ENCODE measurements around the gene AOPEP. TPM values are rescaled to one million over a fixed set of nuclear protein-coding genes. Genes with fewer than 3 reads are reported as not detected.

AOPEP gene
- total and polyA plus RNA-seq, 9 of the 15 experiments (the other 6 are each of a cell fraction or from before 2014, with no cell fraction given) = 4.5 to 19.3 (median 13.5) TPM

DNA sequence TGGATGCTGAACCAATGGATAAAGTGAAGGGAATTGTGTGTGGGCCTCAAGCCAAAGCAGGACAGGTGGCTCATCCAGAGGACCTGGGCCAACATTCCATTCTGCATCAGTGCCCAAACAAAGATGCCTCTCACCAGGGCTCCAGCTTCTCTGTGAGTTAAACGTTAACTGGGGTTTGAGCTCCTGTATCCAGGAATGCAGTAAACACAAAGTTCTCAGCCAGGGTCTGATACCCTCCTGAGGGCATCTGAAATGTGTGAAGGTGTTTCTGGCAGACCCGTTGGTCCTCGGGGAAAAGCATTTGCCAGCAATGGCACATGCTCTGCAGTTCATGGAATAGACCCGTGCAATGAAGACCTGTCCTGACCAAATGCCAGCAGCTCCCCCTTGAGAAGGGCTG lies 33.9 kb upstream of the AOPEP start:
- no peaks in the 10 kb centered on the region for H4K20me1 ChIP-seq (replicated peaks; ENCODE audit: control insufficient read depth, insufficient read depth, low read length)
- no peaks in the 10 kb centered on the region for H3K79me2 ChIP-seq (ENCODE audit: control insufficient read depth, insufficient read depth, low read length)
- DNase-seq (ENCODE audit: extremely low read depth in 1 of 4, low spot score in 3 of 4) (no peak), FAIRE-seq (no peak), ATAC-seq (no peak)
- H2AFZ ChIP-seq (ENCODE audit: low read depth, low read length) = no peak overlapping the region
- POLR2A ChIA-PET = interaction anchor here (1.1 kb wide), 1 partner anchor 12 kb away, joined by 3 read pairs; no protein-coding TSS in a partner anchor
- H3K9ac ChIP-seq (ENCODE audit: insufficient read depth in 1 of 2, low read depth in 2 of 2, low read length in 2 of 2) = no peak overlapping the region
- no peak overlapping the region for H3K27ac ChIP-seq (ENCODE audit: extremely low read depth, low read depth, low read length)
- 0% methylated on average over 4 of the region's 4 CpGs for WGBS (ENCODE audit: insufficient coverage, low coverage, missing lambda C conversion rate)
- CTCF ChIA-PET (ENCODE audit: low intra/inter-chr PET ratio) = no interaction called here
- H3K4me2 ChIP-seq (ENCODE audit: insufficient read depth, low read length) = no peak overlapping the region
- no peaks in the 10 kb centered on the region for H3K9me3 ChIP-seq (replicated peaks; ENCODE audit: control insufficient read depth, insufficient read depth, low read depth, low read length)
- no peaks in the 10 kb centered on the region for H3K36me3 ChIP-seq (ENCODE audit: control insufficient read depth, insufficient read depth, low read length)
- H3K27me3 ChIP-seq (ENCODE audit: control insufficient read depth in 2 of 2, insufficient read depth in 2 of 2, low read length in 2 of 2) = peaks cover 19 to 42% of the 10 kb centered on the region in 2 experiments; a peak in 4 of 5 replicates
- no TSS peak for BruUV-seq (replicated peaks)
- no peaks in the 10 kb centered on the region for H3K4me1 ChIP-seq (replicated peaks in 1 of 2; ENCODE audit: control insufficient read depth in 2 of 2, insufficient read depth in 2 of 2, low read length in 2 of 2)
- in situ Hi-C loops (cut with MboI) (no loop called here), intact Hi-C loops (cut with micrococcal nuclease) (no loop called here)
- no peaks in the 10 kb centered on the region for H3K9me1 ChIP-seq (ENCODE audit: control insufficient read depth, insufficient read depth, low read length)
- H3K4me3 ChIP-seq = no peak overlapping the region
- TF ChIP-seq CHCHD3 (CRISPR knock-in tag; IDR thresholded peaks at IDR 0.05) (no peak), KLF16 (IDR thresholded peaks at IDR 0.05) (no peak), BRD9 (IDR thresholded peaks at IDR 0.05; ENCODE audit: low read depth, partially characterized antibody) (no peak), IRF2 (CRISPR knock-in tag; IDR thresholded peaks at IDR 0.05) (no peak), ZSCAN29 (IDR thresholded peaks at IDR 0.05) (no peak), DPF2 (IDR thresholded peaks at IDR 0.05) (no peak), CEBPB (tag; IDR thresholded peaks at IDR 0.05) (no peak), L3MBTL2 (IDR thresholded peaks at IDR 0.05) (no peak), RBM39 (optimal IDR thresholded peaks at IDR 0.05; ENCODE audit: low read depth, low read length) (no peak), TBP (optimal IDR thresholded peaks at IDR 0.05; ENCODE audit: low read depth, low read length) (no peak)
- TF ChIP-seq, protein P1, sequence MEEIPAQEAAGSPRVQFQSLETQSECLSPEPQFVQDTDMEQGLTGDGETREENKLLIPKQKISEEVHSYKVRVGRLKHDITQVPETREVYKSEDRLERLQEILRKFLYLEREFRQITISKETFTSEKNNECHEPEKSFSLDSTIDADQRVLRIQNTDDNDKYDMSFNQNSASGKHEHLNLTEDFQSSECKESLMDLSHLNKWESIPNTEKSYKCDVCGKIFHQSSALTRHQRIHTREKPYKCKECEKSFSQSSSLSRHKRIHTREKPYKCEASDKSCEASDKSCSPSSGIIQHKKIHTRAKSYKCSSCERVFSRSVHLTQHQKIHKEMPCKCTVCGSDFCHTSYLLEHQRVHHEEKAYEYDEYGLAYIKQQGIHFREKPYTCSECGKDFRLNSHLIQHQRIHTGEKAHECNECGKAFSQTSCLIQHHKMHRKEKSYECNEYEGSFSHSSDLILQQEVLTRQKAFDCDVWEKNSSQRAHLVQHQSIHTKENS (CRISPR knock-in tag; IDR thresholded peaks at IDR 0.05) = no peak
- TF ChIP-seq, protein P2, sequence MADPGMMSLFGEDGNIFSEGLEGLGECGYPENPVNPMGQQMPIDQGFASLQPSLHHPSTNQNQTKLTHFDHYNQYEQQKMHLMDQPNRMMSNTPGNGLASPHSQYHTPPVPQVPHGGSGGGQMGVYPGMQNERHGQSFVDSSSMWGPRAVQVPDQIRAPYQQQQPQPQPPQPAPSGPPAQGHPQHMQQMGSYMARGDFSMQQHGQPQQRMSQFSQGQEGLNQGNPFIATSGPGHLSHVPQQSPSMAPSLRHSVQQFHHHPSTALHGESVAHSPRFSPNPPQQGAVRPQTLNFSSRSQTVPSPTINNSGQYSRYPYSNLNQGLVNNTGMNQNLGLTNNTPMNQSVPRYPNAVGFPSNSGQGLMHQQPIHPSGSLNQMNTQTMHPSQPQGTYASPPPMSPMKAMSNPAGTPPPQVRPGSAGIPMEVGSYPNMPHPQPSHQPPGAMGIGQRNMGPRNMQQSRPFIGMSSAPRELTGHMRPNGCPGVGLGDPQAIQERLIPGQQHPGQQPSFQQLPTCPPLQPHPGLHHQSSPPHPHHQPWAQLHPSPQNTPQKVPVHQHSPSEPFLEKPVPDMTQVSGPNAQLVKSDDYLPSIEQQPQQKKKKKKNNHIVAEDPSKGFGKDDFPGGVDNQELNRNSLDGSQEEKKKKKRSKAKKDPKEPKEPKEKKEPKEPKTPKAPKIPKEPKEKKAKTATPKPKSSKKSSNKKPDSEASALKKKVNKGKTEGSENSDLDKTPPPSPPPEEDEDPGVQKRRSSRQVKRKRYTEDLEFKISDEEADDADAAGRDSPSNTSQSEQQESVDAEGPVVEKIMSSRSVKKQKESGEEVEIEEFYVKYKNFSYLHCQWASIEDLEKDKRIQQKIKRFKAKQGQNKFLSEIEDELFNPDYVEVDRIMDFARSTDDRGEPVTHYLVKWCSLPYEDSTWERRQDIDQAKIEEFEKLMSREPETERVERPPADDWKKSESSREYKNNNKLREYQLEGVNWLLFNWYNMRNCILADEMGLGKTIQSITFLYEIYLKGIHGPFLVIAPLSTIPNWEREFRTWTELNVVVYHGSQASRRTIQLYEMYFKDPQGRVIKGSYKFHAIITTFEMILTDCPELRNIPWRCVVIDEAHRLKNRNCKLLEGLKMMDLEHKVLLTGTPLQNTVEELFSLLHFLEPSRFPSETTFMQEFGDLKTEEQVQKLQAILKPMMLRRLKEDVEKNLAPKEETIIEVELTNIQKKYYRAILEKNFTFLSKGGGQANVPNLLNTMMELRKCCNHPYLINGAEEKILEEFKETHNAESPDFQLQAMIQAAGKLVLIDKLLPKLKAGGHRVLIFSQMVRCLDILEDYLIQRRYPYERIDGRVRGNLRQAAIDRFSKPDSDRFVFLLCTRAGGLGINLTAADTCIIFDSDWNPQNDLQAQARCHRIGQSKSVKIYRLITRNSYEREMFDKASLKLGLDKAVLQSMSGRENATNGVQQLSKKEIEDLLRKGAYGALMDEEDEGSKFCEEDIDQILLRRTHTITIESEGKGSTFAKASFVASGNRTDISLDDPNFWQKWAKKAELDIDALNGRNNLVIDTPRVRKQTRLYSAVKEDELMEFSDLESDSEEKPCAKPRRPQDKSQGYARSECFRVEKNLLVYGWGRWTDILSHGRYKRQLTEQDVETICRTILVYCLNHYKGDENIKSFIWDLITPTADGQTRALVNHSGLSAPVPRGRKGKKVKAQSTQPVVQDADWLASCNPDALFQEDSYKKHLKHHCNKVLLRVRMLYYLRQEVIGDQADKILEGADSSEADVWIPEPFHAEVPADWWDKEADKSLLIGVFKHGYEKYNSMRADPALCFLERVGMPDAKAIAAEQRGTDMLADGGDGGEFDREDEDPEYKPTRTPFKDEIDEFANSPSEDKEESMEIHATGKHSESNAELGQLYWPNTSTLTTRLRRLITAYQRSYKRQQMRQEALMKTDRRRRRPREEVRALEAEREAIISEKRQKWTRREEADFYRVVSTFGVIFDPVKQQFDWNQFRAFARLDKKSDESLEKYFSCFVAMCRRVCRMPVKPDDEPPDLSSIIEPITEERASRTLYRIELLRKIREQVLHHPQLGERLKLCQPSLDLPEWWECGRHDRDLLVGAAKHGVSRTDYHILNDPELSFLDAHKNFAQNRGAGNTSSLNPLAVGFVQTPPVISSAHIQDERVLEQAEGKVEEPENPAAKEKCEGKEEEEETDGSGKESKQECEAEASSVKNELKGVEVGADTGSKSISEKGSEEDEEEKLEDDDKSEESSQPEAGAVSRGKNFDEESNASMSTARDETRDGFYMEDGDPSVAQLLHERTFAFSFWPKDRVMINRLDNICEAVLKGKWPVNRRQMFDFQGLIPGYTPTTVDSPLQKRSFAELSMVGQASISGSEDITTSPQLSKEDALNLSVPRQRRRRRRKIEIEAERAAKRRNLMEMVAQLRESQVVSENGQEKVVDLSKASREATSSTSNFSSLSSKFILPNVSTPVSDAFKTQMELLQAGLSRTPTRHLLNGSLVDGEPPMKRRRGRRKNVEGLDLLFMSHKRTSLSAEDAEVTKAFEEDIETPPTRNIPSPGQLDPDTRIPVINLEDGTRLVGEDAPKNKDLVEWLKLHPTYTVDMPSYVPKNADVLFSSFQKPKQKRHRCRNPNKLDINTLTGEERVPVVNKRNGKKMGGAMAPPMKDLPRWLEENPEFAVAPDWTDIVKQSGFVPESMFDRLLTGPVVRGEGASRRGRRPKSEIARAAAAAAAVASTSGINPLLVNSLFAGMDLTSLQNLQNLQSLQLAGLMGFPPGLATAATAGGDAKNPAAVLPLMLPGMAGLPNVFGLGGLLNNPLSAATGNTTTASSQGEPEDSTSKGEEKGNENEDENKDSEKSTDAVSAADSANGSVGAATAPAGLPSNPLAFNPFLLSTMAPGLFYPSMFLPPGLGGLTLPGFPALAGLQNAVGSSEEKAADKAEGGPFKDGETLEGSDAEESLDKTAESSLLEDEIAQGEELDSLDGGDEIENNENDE (IDR thresholded peaks at IDR 0.05; ENCODE audit: low read depth, low read length) = no peak
- TF ChIP-seq, protein P3, sequence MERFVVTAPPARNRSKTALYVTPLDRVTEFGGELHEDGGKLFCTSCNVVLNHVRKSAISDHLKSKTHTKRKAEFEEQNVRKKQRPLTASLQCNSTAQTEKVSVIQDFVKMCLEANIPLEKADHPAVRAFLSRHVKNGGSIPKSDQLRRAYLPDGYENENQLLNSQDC (CRISPR knock-in tag; IDR thresholded peaks at IDR 0.05) = no peak

All from K562 (cell line).